ENCODE measurements around the gene CXXC1.
"Not testable (repeated sequence)": the region's sequence is repeated elsewhere in the genome, so short reads cannot be mapped to it uniquely, and the experiment has no call there.

CXXC1 gene

DNA sequence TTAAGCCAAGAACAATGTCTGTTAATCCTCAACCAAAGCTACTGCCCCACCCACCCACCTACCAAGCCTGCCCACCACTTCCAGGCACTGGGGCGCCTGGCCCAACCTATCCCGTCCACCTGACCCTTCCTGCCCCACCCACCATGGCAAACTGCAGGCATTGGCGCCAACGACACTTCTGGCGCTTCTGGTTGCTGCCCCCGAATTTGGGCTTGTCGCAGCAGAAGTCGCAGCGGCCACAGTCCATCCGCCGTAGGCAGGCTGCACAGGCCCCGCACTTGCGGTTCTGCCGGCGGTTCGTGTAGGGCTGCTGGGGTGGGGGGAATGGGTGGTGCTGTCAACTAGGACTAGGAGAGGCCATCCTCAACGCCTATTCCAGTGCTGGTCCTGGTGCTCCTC, 13.4 kb downstream of the CXXC1 start:
- DNase-seq (ENCODE audit: low read depth): no peak

DNA sequence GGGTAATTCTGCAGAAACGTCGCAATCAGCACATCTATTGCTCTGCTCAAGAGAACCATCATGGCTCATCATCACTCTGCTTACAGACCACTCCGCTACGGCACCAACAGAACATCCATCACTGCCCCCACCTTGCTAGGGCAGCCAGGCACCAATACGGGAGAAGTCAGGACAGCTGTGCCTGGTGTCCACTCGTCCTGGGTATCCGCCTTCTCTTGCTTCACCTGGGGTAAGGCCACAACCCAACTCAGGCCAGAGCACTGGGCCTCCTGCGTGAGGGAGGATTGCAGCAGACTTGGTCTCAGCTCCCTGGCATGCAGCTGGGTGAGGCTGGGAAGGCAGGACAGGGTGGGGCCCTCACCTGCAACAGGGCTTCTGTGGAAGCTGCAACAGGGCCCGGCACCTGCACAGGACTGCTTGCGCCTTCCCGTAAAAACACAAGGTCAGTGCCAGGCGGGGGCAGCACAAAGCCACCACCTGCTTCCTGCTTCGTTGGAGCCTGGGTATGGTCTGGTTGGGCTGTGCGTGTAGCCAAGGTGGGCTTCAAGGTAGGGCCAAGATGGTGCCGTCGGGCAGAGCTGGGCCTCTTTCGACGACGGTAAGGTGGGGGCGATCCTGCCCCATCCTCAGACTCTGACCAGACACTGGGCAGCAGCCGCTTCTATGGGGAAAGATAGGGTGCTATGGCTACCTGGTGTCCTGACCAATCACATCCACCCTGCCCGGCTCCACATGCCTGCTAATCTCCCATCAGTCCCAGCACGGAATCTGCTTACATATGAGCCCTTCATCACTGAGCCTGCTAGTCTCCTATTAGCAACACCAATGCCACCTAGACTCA, 14.1 kb downstream of the CXXC1 start:
- no peak for DNase-seq (ENCODE audit: low read depth)

DNA sequence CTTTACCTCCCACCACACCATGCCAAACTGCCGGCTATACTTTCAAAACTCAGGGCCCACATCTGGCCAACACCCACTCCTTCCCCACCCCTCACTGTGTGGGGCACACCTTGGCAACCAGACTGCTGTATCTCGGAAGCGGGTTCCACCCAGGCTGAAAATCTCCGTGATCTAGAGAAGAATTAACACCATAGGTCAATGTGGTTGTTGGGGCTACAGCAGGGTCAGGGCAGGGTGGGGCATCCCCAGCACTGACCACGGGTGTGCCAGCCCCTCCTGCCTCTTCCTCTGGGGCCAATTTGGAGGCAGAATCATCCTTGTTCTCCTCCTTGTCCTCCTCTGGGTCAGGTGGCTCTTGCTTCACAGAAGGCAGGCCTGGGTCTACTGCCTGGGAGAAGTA, 14.9 kb downstream of the CXXC1 start:
- no peak for DNase-seq (ENCODE audit: low read depth)

DNA sequence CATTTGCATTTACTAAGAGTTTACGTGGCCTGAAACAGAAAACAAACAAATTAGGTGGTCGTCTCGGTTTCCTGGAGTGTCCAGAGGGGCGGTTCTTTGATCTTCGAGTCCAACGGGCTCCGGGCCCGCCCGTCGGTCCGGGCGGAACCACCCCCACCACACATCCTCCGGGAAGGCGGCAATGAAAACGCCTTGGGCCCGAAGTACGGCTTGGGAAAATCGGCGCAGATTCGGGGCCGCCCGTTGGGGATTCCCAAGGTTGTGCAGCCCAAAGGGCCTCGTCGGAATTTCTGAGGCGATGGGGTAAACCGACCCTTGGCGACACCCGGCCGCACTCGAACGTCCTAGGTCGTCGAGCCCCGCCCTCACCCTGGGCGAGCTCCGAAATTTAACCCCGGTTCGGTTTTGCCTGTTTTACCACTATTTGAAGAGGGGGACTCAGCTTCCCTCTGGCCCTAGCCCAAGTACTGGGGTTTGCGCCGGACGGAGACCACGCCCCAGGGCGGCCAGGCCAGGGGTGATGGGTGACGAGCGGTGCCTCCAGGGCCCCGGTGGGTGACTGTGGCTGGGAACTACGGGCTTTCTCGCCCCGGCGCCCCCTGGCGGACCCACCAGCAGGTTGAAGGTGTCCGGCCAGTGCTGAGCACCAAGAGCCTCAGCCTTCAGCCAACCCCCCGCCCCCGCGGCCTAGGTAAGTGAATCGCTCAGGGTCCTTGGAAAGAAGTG, 19.3 kb downstream of the CXXC1 start:
- no peak for DNase-seq (ENCODE audit: low read depth)

DNA sequence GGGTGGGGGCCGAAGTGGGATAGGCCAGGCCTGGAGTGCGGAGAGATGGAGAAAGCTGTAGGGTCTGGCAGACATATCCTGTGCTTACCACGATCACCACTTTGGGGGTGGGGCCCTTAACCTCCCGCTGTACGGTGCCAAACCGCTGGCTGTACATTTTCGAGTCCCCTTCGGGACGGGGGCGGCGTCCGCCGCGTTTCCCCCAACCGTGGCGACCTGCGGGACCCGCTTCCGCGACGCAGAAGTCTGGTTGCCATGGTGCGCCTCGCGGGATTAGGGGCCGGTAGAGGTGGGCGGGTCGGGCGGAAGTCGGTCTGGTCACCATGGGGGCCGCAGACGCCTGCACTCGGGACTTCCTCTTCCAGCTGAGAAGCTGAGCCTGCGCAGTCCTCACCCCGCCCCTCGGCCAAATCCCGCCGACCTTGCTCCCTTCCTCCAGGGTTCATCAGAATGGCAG, 21.2 kb downstream of the CXXC1 start, which contains the start of gene CFAP53:
TSS of gene CFAP53 (minus strand) at position 248 of the 457 bp plus-strand sequence. CDS start at position 157, 91 bp downstream.
- DNase-seq (ENCODE audit: low read depth): peak; percentile 66

DNA sequence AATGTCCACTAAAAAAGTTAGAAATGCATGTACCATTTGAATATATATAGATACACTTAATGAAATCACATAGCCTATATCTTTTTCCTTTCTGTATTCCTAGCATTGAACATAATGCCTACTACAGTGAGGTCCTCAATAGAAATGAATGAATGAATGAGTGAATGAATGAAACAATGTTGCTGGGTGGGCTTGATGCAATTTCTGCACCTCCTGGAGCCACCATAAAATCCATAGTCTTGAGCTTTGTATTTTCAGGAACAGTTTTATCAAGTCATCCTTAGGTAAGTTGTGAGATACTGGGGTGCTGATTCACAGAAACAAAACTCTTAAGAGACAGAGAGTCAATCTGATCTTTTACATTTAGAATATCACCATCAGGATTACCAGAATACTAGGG, 24.5 kb downstream of the CXXC1 start:
- DNase-seq (ENCODE audit: low read depth): no peak

DNA sequence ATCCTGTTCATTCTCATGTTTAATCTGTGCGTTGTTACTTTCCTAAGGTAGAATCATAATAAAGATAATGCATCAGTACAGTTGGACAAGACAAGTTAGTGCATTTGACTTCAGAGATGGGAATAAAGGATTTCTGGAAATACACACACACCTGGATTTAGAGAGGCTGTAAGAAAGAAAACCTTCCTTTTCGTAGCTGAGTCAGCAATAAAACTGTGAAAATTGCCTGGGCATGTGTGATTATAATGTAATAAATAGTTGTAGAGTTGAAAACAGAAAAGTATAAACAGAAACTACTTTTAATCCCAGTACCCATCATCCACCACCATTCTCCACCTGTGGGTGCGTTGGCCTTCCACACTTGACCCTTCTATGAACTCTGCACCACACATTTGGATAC, 36.6 kb downstream of the CXXC1 start:
- DNase-seq (ENCODE audit: low read depth): no peak

DNA sequence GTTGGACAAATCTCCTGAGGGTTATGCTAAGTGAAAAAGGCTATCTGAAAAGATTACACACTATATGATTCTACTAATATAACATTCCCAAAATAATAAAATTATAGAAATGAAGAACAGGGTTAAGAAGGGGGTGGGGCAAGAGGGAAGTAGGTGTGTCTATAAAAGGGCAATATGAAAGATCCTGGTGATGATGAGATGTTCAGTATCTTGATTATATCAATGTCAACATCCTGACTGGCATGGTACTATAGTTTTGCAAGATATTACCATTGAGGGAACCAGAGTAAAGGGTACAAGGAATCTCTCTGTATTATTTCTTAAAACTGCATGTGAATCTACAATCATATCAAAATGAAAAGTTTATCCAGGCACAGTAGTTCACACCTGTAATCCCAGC, 37.9 kb downstream of the CXXC1 start:
- no peak for DNase-seq (ENCODE audit: low read depth)

DNA sequence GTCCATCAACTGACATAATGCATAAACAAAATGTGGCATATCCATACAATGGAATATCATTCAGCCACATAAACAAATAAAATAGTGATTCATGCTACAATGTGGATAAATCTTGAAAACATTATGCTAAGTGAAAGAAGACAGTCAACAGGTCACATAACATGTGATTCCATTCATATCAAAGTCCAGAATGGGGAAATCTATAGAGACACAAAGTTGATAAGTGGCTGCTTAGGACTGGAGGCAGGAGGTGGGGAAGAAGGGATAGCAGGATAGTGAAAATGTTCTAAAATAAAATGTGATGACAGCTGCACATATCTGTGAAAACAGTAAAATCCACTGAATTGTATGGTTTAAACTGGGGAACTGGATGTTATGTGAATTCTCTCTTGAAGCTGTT, 39.9 kb downstream of the CXXC1 start:
- no peak for DNase-seq (ENCODE audit: low read depth)

DNA sequence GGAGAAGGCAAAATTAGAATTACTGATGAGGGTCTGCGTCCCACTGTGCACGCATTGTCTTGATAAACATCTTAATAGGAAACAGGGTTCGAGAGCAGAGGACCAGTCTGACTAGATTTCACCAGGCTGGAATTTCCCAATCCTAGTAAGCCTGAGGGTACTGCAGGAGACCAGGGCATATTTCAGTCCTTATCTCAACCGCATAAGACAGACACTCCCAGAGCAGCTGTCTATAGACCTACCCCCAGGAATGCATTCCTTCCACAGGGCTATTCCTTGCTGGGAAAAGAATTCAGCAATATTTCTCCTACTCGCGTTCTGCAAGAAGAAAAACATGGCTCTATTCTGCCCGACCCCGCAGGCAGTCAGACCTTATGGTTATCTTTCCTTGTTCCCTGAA, 45.7 kb downstream of the CXXC1 start:
- not testable (repeated sequence) for DNase-seq (ENCODE audit: low read depth)

DNA sequence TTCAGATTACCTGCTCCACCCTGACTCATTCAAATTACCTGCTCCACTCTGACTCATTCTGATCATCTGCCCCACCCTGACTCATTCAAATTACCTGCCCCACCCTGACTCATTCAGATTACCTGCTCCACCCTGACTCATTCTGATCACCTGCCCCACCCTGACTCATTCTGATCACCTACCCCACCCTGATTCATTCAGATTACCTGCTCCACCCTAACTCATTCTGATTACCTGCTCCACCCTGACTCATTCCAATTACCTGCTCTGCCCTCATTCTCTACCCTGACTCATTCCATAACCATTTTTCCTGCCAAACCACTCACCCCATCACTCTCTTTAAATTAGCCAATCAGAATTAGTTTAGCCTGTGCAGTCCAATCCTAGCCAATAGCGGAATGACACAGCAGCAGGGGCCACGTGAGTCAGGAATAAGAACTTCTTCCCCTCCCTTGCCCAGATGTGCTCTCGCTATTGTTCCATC, 47.4 kb downstream of the CXXC1 start:
- no peak for DNase-seq (ENCODE audit: low read depth)

DNA sequence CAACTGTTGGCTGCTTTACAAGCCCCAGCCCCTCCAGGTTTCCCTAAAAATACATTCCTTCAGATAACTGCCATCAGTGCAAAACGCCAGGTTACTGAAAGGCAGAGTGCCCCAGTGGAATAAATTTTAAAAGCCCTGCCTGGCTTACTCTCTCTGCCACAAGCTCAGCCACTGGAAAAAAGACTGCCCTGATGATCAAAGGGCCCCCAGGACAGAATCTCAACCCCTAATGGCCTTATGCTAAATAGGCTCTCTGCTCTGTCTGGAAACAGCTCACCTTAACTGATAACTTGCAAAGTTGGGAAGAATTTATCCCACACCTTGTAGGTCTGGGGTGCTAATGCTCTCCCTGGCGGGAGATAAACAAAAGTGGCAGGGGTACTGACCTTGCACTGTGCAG, 55.1 kb downstream of the CXXC1 start:
- DNase-seq (ENCODE audit: low read depth): no peak

Measured in GM04504 (cell line).